ENCODE data around the gene CISD3. TPM values are rescaled to one million over a fixed set of nuclear protein-coding genes. Genes with fewer than 3 reads are reported as not detected.
A peak's percentile ranks its signal among the peaks of the same experiment; 100 is the strongest.

The CISD3 gene, protein sequence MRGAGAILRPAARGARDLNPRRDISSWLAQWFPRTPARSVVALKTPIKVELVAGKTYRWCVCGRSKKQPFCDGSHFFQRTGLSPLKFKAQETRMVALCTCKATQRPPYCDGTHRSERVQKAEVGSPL
- total RNA-seq = 4.6 to 5.6 TPM (median 5.1 TPM) in 3 replicates

DNA sequence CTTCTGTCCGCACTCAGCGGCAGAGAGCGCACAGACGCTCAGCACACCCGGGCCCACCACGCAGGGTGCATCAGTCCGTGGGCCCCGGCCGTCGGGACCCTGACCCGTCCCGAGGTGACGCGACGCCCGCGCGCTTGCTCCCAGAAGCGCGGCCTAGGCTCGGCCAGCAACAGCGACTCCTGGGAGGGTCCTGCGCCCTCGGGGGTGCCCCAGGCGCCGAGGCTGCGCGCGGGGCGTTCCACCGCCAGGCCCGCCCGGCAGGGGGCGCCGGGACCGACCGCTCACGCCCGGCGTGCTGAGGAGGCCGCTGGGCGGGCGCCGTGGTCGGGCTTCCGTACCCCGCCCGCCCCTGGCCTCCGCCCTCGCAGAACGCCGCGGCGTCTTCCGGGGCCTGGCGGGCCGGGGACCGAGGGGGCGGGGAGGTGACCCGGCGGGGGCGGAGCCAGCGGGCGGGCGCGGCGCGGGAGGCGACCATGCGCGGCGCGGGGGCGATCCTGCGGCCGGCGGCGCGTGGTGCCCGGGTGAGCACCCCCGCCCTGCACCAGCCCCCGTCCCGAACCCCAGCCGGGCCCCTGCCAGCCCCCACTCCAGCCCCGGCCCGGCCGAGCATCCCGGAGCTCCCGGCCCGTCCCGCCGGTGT is at the start of gene CISD3:
Gene CISD3, plus strand, starts transcription at position 456 of the 640 bp plus-strand sequence. Its CDS starts 18 bp downstream, at position 474.
- peak in 1 of 2 experiments; percentile 85 for DNase-seq (ENCODE audit: low spot score in 2 of 2, unreplicated experiment in 2 of 2)
- Mint-ChIP-seq H3K36me3 (peaks cover 2% of the 10 kb centered on the region), H3K27ac (peak within 1 kb of the TSS; percentile 83), H3K4me3 (peak within 1 kb of the TSS; percentile 82), H3K4me1 (peaks cover 11% of the 10 kb centered on the region), H3K27me3 (ENCODE audit: low read depth) (no peaks in the 10 kb centered on the region), H3K9me3 (no peaks in the 10 kb centered on the region)
- TF ChIP-seq, protein P1, sequence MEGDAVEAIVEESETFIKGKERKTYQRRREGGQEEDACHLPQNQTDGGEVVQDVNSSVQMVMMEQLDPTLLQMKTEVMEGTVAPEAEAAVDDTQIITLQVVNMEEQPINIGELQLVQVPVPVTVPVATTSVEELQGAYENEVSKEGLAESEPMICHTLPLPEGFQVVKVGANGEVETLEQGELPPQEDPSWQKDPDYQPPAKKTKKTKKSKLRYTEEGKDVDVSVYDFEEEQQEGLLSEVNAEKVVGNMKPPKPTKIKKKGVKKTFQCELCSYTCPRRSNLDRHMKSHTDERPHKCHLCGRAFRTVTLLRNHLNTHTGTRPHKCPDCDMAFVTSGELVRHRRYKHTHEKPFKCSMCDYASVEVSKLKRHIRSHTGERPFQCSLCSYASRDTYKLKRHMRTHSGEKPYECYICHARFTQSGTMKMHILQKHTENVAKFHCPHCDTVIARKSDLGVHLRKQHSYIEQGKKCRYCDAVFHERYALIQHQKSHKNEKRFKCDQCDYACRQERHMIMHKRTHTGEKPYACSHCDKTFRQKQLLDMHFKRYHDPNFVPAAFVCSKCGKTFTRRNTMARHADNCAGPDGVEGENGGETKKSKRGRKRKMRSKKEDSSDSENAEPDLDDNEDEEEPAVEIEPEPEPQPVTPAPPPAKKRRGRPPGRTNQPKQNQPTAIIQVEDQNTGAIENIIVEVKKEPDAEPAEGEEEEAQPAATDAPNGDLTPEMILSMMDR (IDR thresholded peaks at IDR 0.05; ENCODE audit: unreplicated experiment) = peak; percentile 72

DNA sequence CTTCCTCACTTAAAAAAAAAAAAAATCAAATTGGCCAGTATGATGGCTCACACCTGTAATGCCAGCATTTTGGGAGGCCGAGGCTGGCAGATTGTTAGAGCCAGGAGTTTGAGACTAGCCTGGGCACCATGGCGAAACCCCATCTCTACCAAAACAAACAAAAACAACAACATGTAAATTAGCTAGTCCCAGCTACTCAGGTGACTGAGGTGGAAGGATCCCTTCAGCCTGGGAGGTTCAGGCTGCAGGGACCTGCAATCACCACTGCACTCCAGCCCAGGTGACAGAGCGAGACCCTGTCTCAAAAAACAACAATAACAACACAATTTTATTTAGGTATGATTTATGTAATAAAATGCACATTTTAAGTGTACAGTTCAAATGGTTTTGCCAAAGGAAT is 49.0 kb upstream of the CISD3 start:
- DNase-seq (ENCODE audit: low spot score in 2 of 2, unreplicated experiment in 2 of 2) = no peak
- no peak overlapping the region for H3K4me3 Mint-ChIP-seq
- no peaks in the 10 kb centered on the region for H3K4me1 Mint-ChIP-seq

DNA sequence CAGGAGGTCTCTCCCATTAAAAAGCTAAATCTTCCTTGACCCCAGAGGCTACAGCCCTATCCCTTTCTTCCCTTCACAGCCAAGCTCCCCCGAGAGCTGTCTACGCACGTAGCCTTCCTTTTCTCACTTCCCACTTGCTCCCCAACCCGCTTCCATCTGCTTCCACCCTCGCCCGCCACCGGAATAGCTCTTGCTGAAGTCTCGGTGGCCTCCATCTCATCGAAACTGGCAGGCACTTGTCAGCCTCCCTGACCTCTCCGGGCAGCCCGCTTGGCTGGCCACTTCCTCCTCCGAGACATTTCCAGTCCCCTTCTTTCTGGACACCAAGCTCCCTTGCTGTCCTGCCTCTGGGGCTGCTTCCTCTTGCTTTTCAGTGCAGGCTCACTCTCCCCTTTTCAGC is 44.6 kb upstream of the CISD3 start:
- no peak for DNase-seq (ENCODE audit: low spot score in 2 of 2, unreplicated experiment in 2 of 2)
- no peaks in the 10 kb centered on the region for H3K4me1 Mint-ChIP-seq

More for the DNA sequence above, 49.0 kb upstream of the CISD3 start:
- no peak overlapping the region for H3K27ac Mint-ChIP-seq
- H3K9me3 Mint-ChIP-seq = no peaks in the 10 kb centered on the region
- H3K36me3 Mint-ChIP-seq = no peaks in the 10 kb centered on the region
- TF ChIP-seq, protein P1 (IDR thresholded peaks at IDR 0.05; ENCODE audit: unreplicated experiment) = no peak
- H3K27me3 Mint-ChIP-seq (ENCODE audit: low read depth) = peaks cover 8% of the 10 kb centered on the region

DNA sequence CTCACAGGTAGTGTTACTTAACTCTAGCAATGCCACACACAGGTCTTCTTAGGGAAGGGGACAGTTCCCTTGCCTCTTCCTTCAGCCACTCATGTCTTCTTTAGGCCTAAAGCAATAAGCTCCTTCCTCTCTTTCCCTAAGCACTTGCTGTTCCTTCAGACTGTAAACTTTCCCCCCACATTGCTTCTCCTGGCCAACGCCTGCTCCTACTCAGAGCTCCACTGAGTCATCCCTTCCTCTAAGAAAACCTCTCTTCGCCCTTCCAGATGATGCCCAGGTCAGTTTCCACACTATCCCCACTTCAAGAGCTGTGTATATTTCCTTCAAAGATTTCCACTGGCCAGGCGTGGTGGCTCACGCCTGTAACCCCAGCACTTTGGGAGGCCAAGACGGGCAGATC is 42.9 kb upstream of the CISD3 start:
- no peak overlapping the region for H3K27ac Mint-ChIP-seq
- no peaks in the 10 kb centered on the region for H3K9me3 Mint-ChIP-seq
- no peak overlapping the region for H3K4me3 Mint-ChIP-seq
- TF ChIP-seq, protein P1 (IDR thresholded peaks at IDR 0.05; ENCODE audit: unreplicated experiment) = no peak
- no peaks in the 10 kb centered on the region for H3K36me3 Mint-ChIP-seq
- no peak for DNase-seq (ENCODE audit: low spot score in 2 of 2, unreplicated experiment in 2 of 2)
- H3K4me1 Mint-ChIP-seq = no peaks in the 10 kb centered on the region
- no peaks in the 10 kb centered on the region for H3K27me3 Mint-ChIP-seq (ENCODE audit: low read depth)

More for the DNA sequence above, 44.6 kb upstream of the CISD3 start:
- TF ChIP-seq, protein P1 (IDR thresholded peaks at IDR 0.05; ENCODE audit: unreplicated experiment) = no peak
- H3K27ac Mint-ChIP-seq = no peak overlapping the region
- no peaks in the 10 kb centered on the region for H3K27me3 Mint-ChIP-seq (ENCODE audit: low read depth)
- H3K9me3 Mint-ChIP-seq = no peaks in the 10 kb centered on the region
- no peak overlapping the region for H3K4me3 Mint-ChIP-seq
- H3K36me3 Mint-ChIP-seq = no peaks in the 10 kb centered on the region

DNA sequence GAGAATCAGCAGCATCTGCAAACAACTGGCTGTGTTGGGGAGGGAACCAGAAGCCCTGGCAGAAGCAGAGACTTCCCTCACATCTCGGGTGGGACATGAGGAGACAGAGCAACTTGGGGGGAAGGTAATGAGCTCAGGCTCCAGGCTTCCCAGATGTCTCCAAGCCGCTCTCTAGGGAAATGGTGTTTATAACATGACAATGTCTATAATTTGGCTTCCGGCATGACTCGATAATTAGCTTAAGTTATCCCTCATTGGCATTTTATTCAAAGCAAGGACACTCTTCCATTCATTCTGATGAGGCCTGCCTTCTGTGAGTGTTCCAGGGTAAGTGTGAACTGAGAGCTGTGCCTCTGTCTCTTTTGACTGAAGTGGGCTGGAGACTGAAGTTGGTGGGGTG is 39.8 kb upstream of the CISD3 start:
- no peak for DNase-seq (ENCODE audit: low spot score in 2 of 2, unreplicated experiment in 2 of 2)
- no peaks in the 10 kb centered on the region for H3K36me3 Mint-ChIP-seq
- H3K4me3 Mint-ChIP-seq = no peak overlapping the region
- no peaks in the 10 kb centered on the region for H3K9me3 Mint-ChIP-seq
- no peak overlapping the region for H3K27ac Mint-ChIP-seq
- H3K4me1 Mint-ChIP-seq = peaks cover 12% of the 10 kb centered on the region
- TF ChIP-seq, protein P1 (IDR thresholded peaks at IDR 0.05; ENCODE audit: unreplicated experiment) = no peak
- no peaks in the 10 kb centered on the region for H3K27me3 Mint-ChIP-seq (ENCODE audit: low read depth)
